Upper lobe of right lung (tissue), 1 donor: ENCODE data around the gene SRBD1. TPM values are rescaled to one million over a fixed set of nuclear protein-coding genes. Genes with fewer than 3 reads are reported as not detected.

Source experiments
- ATAC-seq: fragments of 200-7000 bp; cut with Tn5 transposase; one replicate; pipeline ENCODE4 v1.9.1; 2020; ENCODE audit warnings: mild to moderate bottlenecking, moderate library complexity
- DNase-seq: peaks from one replicate; pipeline ENCODE4 v3.0.0-alpha.2; 2020
- H3K27ac ChIP-seq: fragments of 200-600 bp; one replicate; pipeline ENCODE4 v1.8.0; 2022
- H3K27me3 ChIP-seq: fragments of 200-600 bp; one replicate; pipeline ENCODE4 v1.8.0; 2022; ENCODE audit warnings: mild to moderate bottlenecking
- H3K36me3 ChIP-seq: fragments of 200-600 bp; one replicate; pipeline ENCODE4 v1.8.0; 2022
- H3K4me1 ChIP-seq: fragments of 200-600 bp; one replicate; pipeline ENCODE4 v1.8.0; 2022
- H3K4me3 ChIP-seq: fragments of 200-600 bp; one replicate; pipeline ENCODE4 v1.8.0; 2022; ENCODE audit warnings: mild to moderate bottlenecking
- H3K9me3 ChIP-seq: fragments of 200-600 bp; one replicate; pipeline ENCODE4 v1.8.0; 2022
- CTCF ChIP-seq: fragments of 200-600 bp; IDR thresholded peaks from one replicate; pipeline ENCODE4 v1.8.0; 2022; ENCODE audit warnings: antibody characterized with exemption
- intact Hi-C: fragments of 100-400 bp; cut with DNase I; formaldehyde crosslinking; loops from one replicate; pipeline ENCODE4 v1.11.0; 2022
- total RNA-seq: library from RNA; stranded (reverse); fragmentation: NEBNext Ultra II Directional; extraction: Animal tissue kit (Norgen Biotek cat#: 25700); gene quantifications from one replicate; pipeline ENCODE4 v1.2.1, GENCODE V29; 2021
- donor health status: DM: no; HTN: yes; CAD: no; lungs with severe emphysema.

SRBD1 gene
- total RNA-seq, 1 donor from 2014 or later = 19.2 TPM

GRCh38 chr2:45524016-45524415 lies 87.1 kb downstream of the SRBD1 start:
- no peak overlapping the region for H3K4me3 ChIP-seq
- DNase-seq (no peak), ATAC-seq (no peak)
- no peak for TF ChIP-seq CTCF
- H3K4me1 ChIP-seq = no peaks in the 10 kb centered on the region
- H3K36me3 ChIP-seq = no peaks in the 10 kb centered on the region
- no peaks in the 10 kb centered on the region for H3K27me3 ChIP-seq
- intact Hi-C loops = no loop called here
- no peaks in the 10 kb centered on the region for H3K9me3 ChIP-seq
- no peak overlapping the region for H3K27ac ChIP-seq

GRCh38 chr2:45518546-45518945 lies 92.5 kb downstream of the SRBD1 start:
- H3K4me1 ChIP-seq = no peaks in the 10 kb centered on the region
- H3K36me3 ChIP-seq = no peaks in the 10 kb centered on the region
- H3K27ac ChIP-seq = no peak overlapping the region
- no peaks in the 10 kb centered on the region for H3K27me3 ChIP-seq
- TF ChIP-seq CTCF = no peak
- no peak overlapping the region for H3K4me3 ChIP-seq
- intact Hi-C loops = no loop called here
- ATAC-seq (no peak), DNase-seq (no peak)
- no peaks in the 10 kb centered on the region for H3K9me3 ChIP-seq

GRCh38 chr2:45510701-45511420 lies 100.2 kb downstream of the SRBD1 start:
- no peaks in the 10 kb centered on the region for H3K36me3 ChIP-seq
- H3K27me3 ChIP-seq = no peaks in the 10 kb centered on the region
- H3K4me3 ChIP-seq = no peak overlapping the region
- no peaks in the 10 kb centered on the region for H3K9me3 ChIP-seq
- no peaks in the 10 kb centered on the region for H3K4me1 ChIP-seq
- ATAC-seq (no peak), DNase-seq (no peak)
- no peak overlapping the region for H3K27ac ChIP-seq
- intact Hi-C loops = no loop called here
- TF ChIP-seq CTCF = no peak

GRCh38 chr2:45506756-45507155 lies 104.3 kb downstream of the SRBD1 start:
- Histone ChIP-seq H3K36me3 (no peaks in the 10 kb centered on the region), H3K27me3 (no peaks in the 10 kb centered on the region), H3K4me1 (no peaks in the 10 kb centered on the region), H3K9me3 (no peaks in the 10 kb centered on the region), H3K27ac (no peak overlapping the region), H3K4me3 (no peak overlapping the region)
- ATAC-seq (no peak), DNase-seq (no peak)
- intact Hi-C loops = no loop called here
- TF ChIP-seq CTCF = no peak

GRCh38 chr2:45505138-45505537 lies 105.9 kb downstream of the SRBD1 start:
- H3K9me3 ChIP-seq = no peaks in the 10 kb centered on the region
- H3K27me3 ChIP-seq = no peaks in the 10 kb centered on the region
- DNase-seq (no peak), ATAC-seq (no peak)
- no peak overlapping the region for H3K4me3 ChIP-seq
- no peak for TF ChIP-seq CTCF
- H3K27ac ChIP-seq = no peak overlapping the region
- no peaks in the 10 kb centered on the region for H3K4me1 ChIP-seq
- no peaks in the 10 kb centered on the region for H3K36me3 ChIP-seq
- intact Hi-C loops = no loop called here
